HG02970 (cell line): ENCODE data around the gene TBX1.
A peak's percentile ranks its signal among the peaks of the same experiment; 100 is the strongest.

Source experiments
- ATAC-seq: cut with Tn5 transposase; IDR thresholded peaks from one replicate; pipeline ENCODE4 v1.9.1; 2021; ENCODE audit warnings: mild to moderate bottlenecking, moderate library complexity, moderate number of reproducible peaks; ENCODE audit not compliant: unreplicated experiment, low FRiP score

Gene TBX1

GRCh38 chr22:19762568-19763457 lies 2.2 kb downstream of the TBX1 start:
- ATAC-seq = no peak

GRCh38 chr22:19763458-19764298 lies 3.1 kb downstream of the TBX1 start:
- ATAC-seq = no peak

- no peak for ATAC-seq
Measured at GRCh38 chr22:19764299-19764593, 3.7 kb downstream of the TBX1 start.

- no peak for ATAC-seq
Measured at GRCh38 chr22:19764636-19765476, 4.3 kb downstream of the TBX1 start.

GRCh38 chr22:19765477-19766239 lies 5.1 kb downstream of the TBX1 start:
- ATAC-seq = no peak

GRCh38 chr22:19766240-19766510 lies 5.6 kb downstream of the TBX1 start:
- no peak for ATAC-seq

GRCh38 chr22:19766511-19767426 lies 6.2 kb downstream of the TBX1 start:
- no peak for ATAC-seq

GRCh38 chr22:19767427-19768341 lies 7.1 kb downstream of the TBX1 start:
- ATAC-seq = no peak

- no peak for ATAC-seq
Measured at GRCh38 chr22:19769393-19769715, 8.8 kb downstream of the TBX1 start.

GRCh38 chr22:19770349-19771220 lies 10.0 kb downstream of the TBX1 start:
- no peak for ATAC-seq

- no peak for ATAC-seq
Measured at GRCh38 chr22:19772422-19772672, 11.8 kb downstream of the TBX1 start.

GRCh38 chr22:19772673-19773469 lies 12.3 kb downstream of the TBX1 start:
- ATAC-seq = peak; percentile 40

GRCh38 chr22:19773470-19774040 lies 13.0 kb downstream of the TBX1 start:
- no peak for ATAC-seq

- ATAC-seq = no peak
Measured at GRCh38 chr22:19774628-19775027, 14.1 kb downstream of the TBX1 start.

GRCh38 chr22:19775496-19776325 lies 15.1 kb downstream of the TBX1 start:
- ATAC-seq = no peak
